B cell (primary cell): ENCODE data around the gene NDUFS3. TPM values are rescaled to one million over a fixed set of nuclear protein-coding genes. Genes with fewer than 3 reads are reported as not detected.

ENCODE experiments used
- ATAC-seq: fragments of 200-7000 bp; cut with Tn5 transposase; one replicate; pipeline ENCODE4 v1.10.0; 2021; ENCODE audit warnings: low read depth, mild to moderate bottlenecking, moderate number of reproducible peaks, moderate library complexity
- CTCF ChIA-PET: fragments of 350-600 bp; sonication (Branson Sonifier 250); formaldehyde crosslinking; loops from one replicate; lab custom pipeline; 2021; ENCODE audit warnings: antibody characterized with exemption, inconsistent platforms; lab: Charles Lee
- POLR2A ChIA-PET: fragments of 350-600 bp; sonication (Branson Sonifier 250); formaldehyde crosslinking; loops from one replicate; lab custom pipeline; 2021; ENCODE audit warnings: antibody characterized with exemption; lab: Charles Lee
- DNase-seq: peaks from one replicate; pipeline ENCODE4 v3.0.0; 2013
- H2AFZ ChIP-seq: 2 replicates; pipeline ENCODE4 v1.6.1; 2012; ENCODE audit warnings: mild to moderate bottlenecking, low read depth, low read length; ENCODE audit not compliant: insufficient read depth, poor library complexity, severe bottlenecking
- H3K27ac ChIP-seq, 2 donors: 1 replicate in 1 of 2; 2 replicates in 1 of 2; pipeline ENCODE4 v1.5.1; 2012 to 2013; ENCODE audit warnings: low read length in 2 of 2, mild to moderate bottlenecking in 2 of 2, moderate library complexity in 1 of 2
- H3K27me3 ChIP-seq, 4 experiments: fragments of 200-600 bp in 1 of 4; sonication (generic) in 1 of 4; replicated peaks in 1 of 4; 1 replicate in 2 of 4; 2 replicates in 2 of 4; pipeline versions ENCODE4 v1.6.1 to v1.7.0; 2013 to 2016; ENCODE audit warnings: low read length in 3 of 4, mild to moderate bottlenecking in 2 of 4, mixed read lengths in 1 of 4, moderate library complexity in 1 of 4; ENCODE audit not compliant: insufficient read depth in 4 of 4, control insufficient read depth in 3 of 4; ENCODE audit errors: control extremely low read depth in 1 of 4
- H3K36me3 ChIP-seq, 2 experiments: replicated peaks in 1 of 2; 1 replicate in 1 of 2; 2 replicates in 1 of 2; pipeline versions ENCODE4 v1.6.1 to v1.7.1; 2013; ENCODE audit warnings: low read length in 1 of 2; ENCODE audit not compliant: insufficient read depth in 2 of 2, control insufficient read depth in 1 of 2; ENCODE audit errors: control extremely low read depth in 1 of 2, extremely low read depth in 1 of 2
- H3K4me1 ChIP-seq, 2 donors: fragments of 200-600 bp in 1 of 2; sonication (generic) in 1 of 2; 1 replicate in 1 of 2; 2 replicates in 1 of 2; pipeline versions ENCODE4 v1.5.1 to v1.6.1; 2013 to 2017; ENCODE audit warnings: low read length in 2 of 2; ENCODE audit not compliant: control insufficient read depth in 2 of 2, insufficient read depth in 2 of 2
- H3K4me2 ChIP-seq: replicated peaks from 2 replicates; pipeline ENCODE3; 2012; ENCODE audit warnings: mild to moderate bottlenecking, low read depth, low read length; ENCODE audit not compliant: poor library complexity, severe bottlenecking
- H3K4me3 ChIP-seq, 5 experiments: fragments of 200-600 bp in 1 of 5; sonication (generic) in 1 of 5; 1 replicate in 3 of 5; 2 replicates in 2 of 5; pipeline versions ENCODE4 v1.5.1 to v1.7.0; 2011 to 2016; ENCODE audit warnings: low read length in 4 of 5, mild to moderate bottlenecking in 4 of 5, low read depth in 2 of 5, control low read depth in 1 of 5, moderate library complexity in 1 of 5; ENCODE audit not compliant: insufficient read depth in 1 of 5; ENCODE audit errors: control extremely low read depth in 1 of 5, extremely low read depth in 1 of 5
- H3K79me2 ChIP-seq: fragments of 200-600 bp; sonication (generic); one replicate; pipeline ENCODE4 v1.6.0; 2016; ENCODE audit warnings: low read length; ENCODE audit not compliant: control insufficient read depth, insufficient read depth
- H3K9ac ChIP-seq: fragments of 200-600 bp; sonication (generic); 2 replicates; pipeline ENCODE4 v1.6.1; 2017; ENCODE audit warnings: mild to moderate bottlenecking, low read length, moderate library complexity
- H3K9me3 ChIP-seq, 3 donors: one replicate each; pipeline versions ENCODE4 v1.6.1 to v1.7.1; 2013; ENCODE audit warnings: low read length in 2 of 3; ENCODE audit not compliant: control insufficient read depth in 2 of 3, insufficient read depth in 1 of 3; ENCODE audit errors: control extremely low read depth in 1 of 3
- H4K20me1 ChIP-seq: 2 replicates; pipeline ENCODE4 v1.6.0; 2012; ENCODE audit warnings: mild to moderate bottlenecking, low read length; ENCODE audit not compliant: insufficient read depth, control insufficient read depth, poor library complexity, severe bottlenecking
- H3K27ac Mint-ChIP-seq: one replicate; pipeline ENCODE4 v1.8.0; 2021; ENCODE audit warnings: mixed read lengths
- H3K27me3 Mint-ChIP-seq: one replicate; pipeline ENCODE4 v1.8.0; 2021; ENCODE audit warnings: mixed read lengths
- H3K4me1 Mint-ChIP-seq: one replicate; pipeline ENCODE4 v1.8.0; 2021; ENCODE audit warnings: mixed read lengths
- H3K4me3 Mint-ChIP-seq: one replicate; pipeline ENCODE4 v1.8.0; 2021; ENCODE audit warnings: mixed read lengths
- H3K9me3 Mint-ChIP-seq: one replicate; pipeline ENCODE4 v1.8.0; 2022; ENCODE audit warnings: mixed read lengths; ENCODE audit not compliant: insufficient read depth
- EZH2 ChIP-seq: IDR thresholded peaks from 2 replicates; pipeline ENCODE4 v1.6.1; 2012; ENCODE audit warnings: borderline replicate concordance, low read depth, mild to moderate bottlenecking, moderate library complexity, low read length; ENCODE audit not compliant: insufficient read depth, poor library complexity, severe bottlenecking
- WGBS: methylation state at CpG from one replicate; pipeline ENCODE4 v1.1.5; 2013; ENCODE audit warnings: missing lambda C conversion rate; ENCODE audit not compliant: insufficient coverage; 5-methylcytosine and 5-hydroxymethylcytosine counted together
- intact Hi-C: fragments of 100-400 bp; cut with micrococcal nuclease; formaldehyde crosslinking; loops from one replicate; pipeline ENCODE4 v1.10.0; 2022
- polyA plus RNA-seq: library from polyadenylated mRNA; depleted of rRNA; stranded (reverse); fragments of >200 nt; gene quantifications from 2 replicates; pipeline ENCODE4 v1.2.3, GENCODE V29; 2012
- total RNA-seq, 2 donors: library from RNA; stranded (reverse); fragments of 120-200 nt in 1 of 2; gene quantifications; 1 replicate in 1 of 2; 2 replicates in 1 of 2; pipeline versions ENCODE4 v1.2.3 to v1.2.4, GENCODE V29; 2013 to 2022
- TF ChIP-seq, protein P1 (sequence below): fragments of 200-600 bp; IDR thresholded peaks from one replicate; pipeline ENCODE4 v1.8.0; 2022; ENCODE audit warnings: antibody characterized with exemption, mild to moderate bottlenecking

Gene NDUFS3
- total and polyA plus RNA-seq, 2 donors (not counting 1 experiment from before 2014, with no cell fraction given), result 78.5 to 79.5 TPM

DNA sequence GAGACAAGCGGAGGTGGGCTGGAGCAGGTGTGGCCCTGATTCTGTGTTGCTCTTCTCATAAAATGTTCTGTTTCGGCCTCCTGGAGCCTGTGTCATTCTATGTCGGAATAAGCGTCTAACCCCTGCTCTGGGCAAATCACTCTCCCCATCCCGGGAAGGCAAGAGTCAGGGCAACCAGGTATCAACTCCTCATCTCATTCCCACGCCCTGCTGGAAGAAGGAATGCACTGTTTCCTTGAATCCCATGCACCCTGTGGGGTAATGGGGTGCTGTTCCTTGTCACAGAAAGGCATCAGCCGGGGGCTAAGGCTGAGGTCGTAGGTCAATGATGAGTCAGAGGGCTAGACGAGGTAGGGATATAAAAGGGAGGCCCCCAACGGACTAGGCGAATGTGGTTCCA, 10.2 kb downstream of the NDUFS3 start:
- Histone ChIP-seq H3K36me3 (peaks cover 0 to 13% of the 10 kb centered on the region in 2 experiments), H3K4me3 (no peak overlapping the region), H3K9ac (no peak overlapping the region), H3K9me3 (no peaks in the 10 kb centered on the region), H3K4me2 (no peak overlapping the region), H3K27me3 (peaks cover 0 to 24% (median 13%) of the 10 kb centered on the region in 4 experiments), H2AFZ (no peak overlapping the region), H3K4me1 (peaks cover 10 to 11% of the 10 kb centered on the region in 2 donors), H3K79me2 (no peaks in the 10 kb centered on the region), H4K20me1 (no peaks in the 10 kb centered on the region), H3K27ac (no peak overlapping the region)
- DNase-seq (no peak), ATAC-seq (no peak)
- POLR2A ChIA-PET, result no interaction called here
- no peak overlapping the region for H3K27ac Mint-ChIP-seq
- no peak overlapping the region for H3K4me3 Mint-ChIP-seq
- H3K9me3 Mint-ChIP-seq, result no peaks in the 10 kb centered on the region
- 100% methylated on average over 4 of the region's 11 CpGs for WGBS
- H3K4me1 Mint-ChIP-seq, result peaks cover 8% of the 10 kb centered on the region
- intact Hi-C loops, result no loop called here
- CTCF ChIA-PET, result no interaction called here
- TF ChIP-seq EZH2, result no peak
- TF ChIP-seq, protein P1, sequence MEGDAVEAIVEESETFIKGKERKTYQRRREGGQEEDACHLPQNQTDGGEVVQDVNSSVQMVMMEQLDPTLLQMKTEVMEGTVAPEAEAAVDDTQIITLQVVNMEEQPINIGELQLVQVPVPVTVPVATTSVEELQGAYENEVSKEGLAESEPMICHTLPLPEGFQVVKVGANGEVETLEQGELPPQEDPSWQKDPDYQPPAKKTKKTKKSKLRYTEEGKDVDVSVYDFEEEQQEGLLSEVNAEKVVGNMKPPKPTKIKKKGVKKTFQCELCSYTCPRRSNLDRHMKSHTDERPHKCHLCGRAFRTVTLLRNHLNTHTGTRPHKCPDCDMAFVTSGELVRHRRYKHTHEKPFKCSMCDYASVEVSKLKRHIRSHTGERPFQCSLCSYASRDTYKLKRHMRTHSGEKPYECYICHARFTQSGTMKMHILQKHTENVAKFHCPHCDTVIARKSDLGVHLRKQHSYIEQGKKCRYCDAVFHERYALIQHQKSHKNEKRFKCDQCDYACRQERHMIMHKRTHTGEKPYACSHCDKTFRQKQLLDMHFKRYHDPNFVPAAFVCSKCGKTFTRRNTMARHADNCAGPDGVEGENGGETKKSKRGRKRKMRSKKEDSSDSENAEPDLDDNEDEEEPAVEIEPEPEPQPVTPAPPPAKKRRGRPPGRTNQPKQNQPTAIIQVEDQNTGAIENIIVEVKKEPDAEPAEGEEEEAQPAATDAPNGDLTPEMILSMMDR, result no peak
- peaks cover 19% of the 10 kb centered on the region for H3K27me3 Mint-ChIP-seq

DNA sequence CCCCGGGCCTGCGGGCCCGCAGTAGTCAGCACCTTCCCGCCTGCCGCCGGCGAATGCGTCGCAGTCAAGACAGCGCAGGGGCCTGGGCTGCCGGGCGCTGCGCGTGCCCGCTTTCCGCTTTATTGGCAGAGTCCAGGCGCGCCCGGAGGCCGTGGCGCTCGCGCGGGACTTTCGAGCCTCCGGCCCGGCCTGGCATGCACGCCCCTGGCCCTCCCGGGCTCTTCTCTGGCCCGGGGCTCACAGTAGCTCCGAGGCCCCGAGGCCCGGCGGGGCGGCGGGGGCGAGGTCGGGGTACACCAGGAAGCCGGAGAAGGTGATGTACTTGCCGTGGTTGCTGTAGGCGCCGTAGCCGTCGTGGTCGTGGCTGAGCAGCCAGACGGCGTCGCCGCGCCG, 10.7 kb downstream of the NDUFS3 start:
- intact Hi-C loops, result no loop called here
- ChIA-PET POLR2A (no interaction called here), CTCF (no interaction called here)
- Histone ChIP-seq H3K79me2 (no peaks in the 10 kb centered on the region), H2AFZ (no peak overlapping the region), H3K4me3 (no peak overlapping the region), H3K27me3 (peaks cover 0 to 28% (median 17%) of the 10 kb centered on the region in 4 experiments), H3K9ac (no peak overlapping the region), H3K27ac (no peak overlapping the region), H3K4me2 (no peak overlapping the region), H4K20me1 (no peaks in the 10 kb centered on the region), H3K9me3 (no peaks in the 10 kb centered on the region), H3K4me1 (peaks cover 15% of the 10 kb centered on the region in 2 donors), H3K36me3 (peaks cover 0 to 8% of the 10 kb centered on the region in 2 experiments)
- H3K27me3 Mint-ChIP-seq, result peaks cover 22% of the 10 kb centered on the region
- H3K4me1 Mint-ChIP-seq, result peaks cover 9% of the 10 kb centered on the region
- no peak overlapping the region for H3K27ac Mint-ChIP-seq
- no peak for ATAC-seq
- 97% methylated on average over 49 of the region's 51 CpGs for WGBS
- H3K9me3 Mint-ChIP-seq, result no peaks in the 10 kb centered on the region
- no peak for DNase-seq
- TF ChIP-seq, protein P1, result no peak
- TF ChIP-seq EZH2, result no peak
- H3K4me3 Mint-ChIP-seq, result no peak overlapping the region
